PFSK-1 (cell line): ENCODE results near the gene WWC1.

Source experiments
- POLR2AphosphoS5 ChIP-seq: IDR thresholded peaks from 2 replicates; pipeline ENCODE4 v1.6.1; 2012; ENCODE audit warnings: low read depth, mild to moderate bottlenecking, control low read depth, low read length, moderate library complexity
- TAF1 ChIP-seq: IDR thresholded peaks from 2 replicates; pipeline ENCODE4 v1.6.1; 2012; ENCODE audit warnings: low read length, control low read depth, borderline replicate concordance; ENCODE audit not compliant: insufficient read depth
- TF ChIP-seq, protein P1 (sequence below), 2 experiments: IDR thresholded peaks; 2 replicates each; pipeline versions ENCODE4 v1.6.1 to v1.8.0; 2011 to 2012; ENCODE audit warnings: low read depth in 2 of 2, low read length in 2 of 2, control low read depth in 1 of 2, inconsistent platforms in 1 of 2, mild to moderate bottlenecking in 1 of 2, moderate library complexity in 1 of 2; ENCODE audit not compliant: insufficient read depth in 1 of 2

DNA sequence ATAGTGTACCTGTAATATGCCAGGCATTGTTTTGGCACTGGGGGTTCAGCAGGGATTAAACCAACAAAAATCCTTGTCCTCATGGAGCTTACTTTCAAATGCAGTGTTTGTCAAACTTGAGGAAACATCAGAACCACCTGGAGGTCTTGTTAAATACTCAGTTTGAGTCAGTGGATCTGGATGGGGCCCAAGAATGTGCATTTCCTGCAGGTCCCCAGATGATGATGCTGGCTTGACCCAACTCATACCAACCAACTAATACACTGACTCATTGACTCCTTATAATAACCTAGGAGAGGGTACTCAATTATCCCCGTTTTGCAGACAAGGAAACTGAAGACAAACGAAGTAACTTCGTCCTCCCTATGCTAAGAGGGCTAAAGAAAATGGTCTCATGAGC, 11.3 kb downstream of the WWC1 start:
- TF ChIP-seq POLR2AphosphoS5 (no peak), TAF1 (no peak)
- TF ChIP-seq, protein P1, sequence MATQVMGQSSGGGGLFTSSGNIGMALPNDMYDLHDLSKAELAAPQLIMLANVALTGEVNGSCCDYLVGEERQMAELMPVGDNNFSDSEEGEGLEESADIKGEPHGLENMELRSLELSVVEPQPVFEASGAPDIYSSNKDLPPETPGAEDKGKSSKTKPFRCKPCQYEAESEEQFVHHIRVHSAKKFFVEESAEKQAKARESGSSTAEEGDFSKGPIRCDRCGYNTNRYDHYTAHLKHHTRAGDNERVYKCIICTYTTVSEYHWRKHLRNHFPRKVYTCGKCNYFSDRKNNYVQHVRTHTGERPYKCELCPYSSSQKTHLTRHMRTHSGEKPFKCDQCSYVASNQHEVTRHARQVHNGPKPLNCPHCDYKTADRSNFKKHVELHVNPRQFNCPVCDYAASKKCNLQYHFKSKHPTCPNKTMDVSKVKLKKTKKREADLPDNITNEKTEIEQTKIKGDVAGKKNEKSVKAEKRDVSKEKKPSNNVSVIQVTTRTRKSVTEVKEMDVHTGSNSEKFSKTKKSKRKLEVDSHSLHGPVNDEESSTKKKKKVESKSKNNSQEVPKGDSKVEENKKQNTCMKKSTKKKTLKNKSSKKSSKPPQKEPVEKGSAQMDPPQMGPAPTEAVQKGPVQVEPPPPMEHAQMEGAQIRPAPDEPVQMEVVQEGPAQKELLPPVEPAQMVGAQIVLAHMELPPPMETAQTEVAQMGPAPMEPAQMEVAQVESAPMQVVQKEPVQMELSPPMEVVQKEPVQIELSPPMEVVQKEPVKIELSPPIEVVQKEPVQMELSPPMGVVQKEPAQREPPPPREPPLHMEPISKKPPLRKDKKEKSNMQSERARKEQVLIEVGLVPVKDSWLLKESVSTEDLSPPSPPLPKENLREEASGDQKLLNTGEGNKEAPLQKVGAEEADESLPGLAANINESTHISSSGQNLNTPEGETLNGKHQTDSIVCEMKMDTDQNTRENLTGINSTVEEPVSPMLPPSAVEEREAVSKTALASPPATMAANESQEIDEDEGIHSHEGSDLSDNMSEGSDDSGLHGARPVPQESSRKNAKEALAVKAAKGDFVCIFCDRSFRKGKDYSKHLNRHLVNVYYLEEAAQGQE (IDR thresholded peaks at IDR 0.05; ENCODE audit: insufficient read depth in 1 of 2, low read depth in 2 of 2, low read length in 2 of 2): no peak
